Activated CD4-positive, alpha-beta T cell treated with anti-CD3 and anti-CD28 coated beads for 24 hours (primary cell): ENCODE results near the gene C1QTNF7.
A peak's percentile ranks its signal among the peaks of the same experiment; 100 is the strongest.

Experiments
- DNase-seq, 2 donors: peaks; one replicate each; pipeline ENCODE4 v3.0.0-alpha.2; 2020; ENCODE audit warnings: low read depth in 2 of 2

The C1QTNF7 gene

DNA sequence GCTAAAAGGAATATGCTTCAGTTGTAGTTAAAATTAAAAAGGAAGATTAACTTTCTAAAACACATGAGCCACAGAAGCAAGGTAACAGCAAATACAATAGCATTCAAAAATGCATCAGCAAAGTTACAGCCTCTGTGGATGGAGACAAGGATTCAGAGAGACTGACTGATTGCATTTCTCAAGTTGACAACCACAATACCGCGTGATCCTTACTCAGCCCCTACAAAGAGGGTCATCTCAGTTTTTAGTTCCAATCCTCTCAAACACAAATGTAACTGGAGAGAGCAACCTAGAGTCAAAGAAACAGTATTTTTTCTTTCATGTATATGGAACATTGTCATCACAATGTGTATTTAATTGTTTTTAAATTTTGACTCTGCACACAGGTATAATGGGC lies 14.2 kb upstream of the C1QTNF7 start:
- no peak for DNase-seq

DNA sequence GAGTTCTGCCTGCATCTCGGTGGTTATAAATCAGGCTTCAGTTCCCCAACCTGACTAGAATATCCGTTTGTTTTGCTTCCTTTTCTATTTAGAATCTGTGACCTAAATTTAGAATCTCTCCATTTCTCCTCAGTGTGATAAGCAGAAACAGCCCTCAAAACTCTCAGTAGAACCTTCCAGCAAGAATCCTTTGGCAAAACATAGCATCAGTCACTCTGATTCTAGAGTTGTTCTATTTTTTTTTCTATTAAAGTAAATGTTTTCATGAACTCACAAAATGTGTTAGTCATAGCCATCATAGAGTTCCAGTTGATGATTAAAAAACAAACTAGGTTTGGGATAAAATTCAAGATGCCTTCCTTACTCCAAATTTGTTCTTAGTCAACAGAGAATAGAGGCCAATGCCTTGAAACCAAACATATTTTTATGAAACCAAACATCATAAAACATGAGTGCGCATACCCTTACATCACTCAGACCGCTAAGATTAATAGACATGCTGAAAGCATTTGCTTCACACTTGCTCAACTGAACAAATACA lies 13.2 kb upstream of the C1QTNF7 start:
- no peak for DNase-seq

DNA sequence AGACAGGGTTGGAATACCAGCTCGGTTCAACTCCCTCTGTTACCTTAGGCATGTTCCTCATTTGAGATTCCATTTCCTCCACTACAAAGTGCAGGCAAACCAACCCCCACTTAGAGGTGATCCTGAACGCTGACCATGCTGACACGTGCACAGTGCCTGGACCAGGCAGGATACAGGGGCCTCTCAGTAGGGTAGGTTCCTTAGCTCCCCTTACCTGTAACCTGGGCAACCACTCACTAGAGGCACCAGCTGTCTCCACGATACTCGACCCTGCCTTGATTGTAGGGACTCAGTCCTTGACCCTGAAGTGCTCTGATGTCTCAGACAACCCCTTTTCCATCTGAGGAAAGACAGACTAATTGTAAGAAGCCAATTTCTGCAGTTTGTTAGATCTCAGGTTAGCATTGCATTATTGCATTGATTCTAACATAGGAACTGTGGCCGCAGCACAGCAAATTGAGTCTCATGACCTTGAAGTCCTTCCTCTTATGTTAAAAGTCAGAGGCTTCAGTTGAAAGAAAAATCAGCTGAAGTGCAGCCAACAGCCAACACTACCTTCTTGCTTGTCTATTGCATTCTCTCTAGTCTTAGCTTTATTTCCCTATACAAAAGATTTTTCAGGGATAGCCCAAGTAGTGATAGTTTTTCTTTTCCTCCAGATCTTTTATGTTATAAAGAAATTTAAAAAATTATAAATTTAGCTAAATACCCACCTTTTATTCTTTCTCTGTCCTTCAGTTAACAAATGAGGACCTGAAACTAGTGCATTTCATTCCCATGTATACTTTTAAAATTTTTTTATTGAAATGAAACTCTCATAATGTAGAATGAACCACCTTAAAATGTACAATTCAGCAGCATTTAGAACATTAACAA lies 11.2 kb upstream of the C1QTNF7 start:
- DNase-seq = no peak

DNA sequence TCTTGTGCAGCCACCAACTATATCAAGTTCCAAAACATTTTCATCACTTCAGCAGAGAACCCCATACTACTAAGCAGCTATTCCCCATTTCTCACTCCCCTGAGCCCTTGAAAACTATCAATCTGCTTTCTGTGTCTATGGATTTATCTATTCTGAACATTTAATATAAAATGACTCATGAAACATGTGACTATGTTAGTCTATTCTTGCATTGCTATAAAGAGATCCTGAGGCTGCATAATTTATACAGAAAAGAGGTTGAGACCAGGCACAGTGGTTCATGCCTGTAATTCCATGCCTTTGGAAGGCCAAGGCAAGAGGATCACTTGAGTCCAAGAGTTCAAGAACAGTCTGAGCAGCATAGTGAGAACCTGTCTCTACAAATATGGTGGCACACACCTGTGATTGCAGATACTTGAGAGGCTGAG lies 10.6 kb upstream of the C1QTNF7 start:
- DNase-seq = no peak

DNA sequence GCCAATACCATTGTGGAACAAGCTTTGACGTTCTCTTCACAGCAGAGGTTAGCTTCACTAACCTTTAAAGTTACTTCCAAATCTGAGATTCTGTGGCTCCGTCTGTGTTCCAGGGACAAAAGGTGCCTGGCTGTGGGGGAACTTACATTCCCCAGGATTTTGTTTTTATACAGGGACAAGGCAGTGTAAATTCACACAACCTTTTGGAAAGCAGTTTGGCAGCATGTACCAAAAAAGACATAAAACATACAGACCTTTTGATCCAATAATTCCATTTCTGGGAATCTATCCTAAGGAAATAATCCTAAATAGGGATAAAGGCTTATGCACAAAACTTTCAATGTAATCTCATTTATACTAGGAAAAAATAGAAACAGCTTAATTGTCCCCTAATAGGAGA lies 8.9 kb upstream of the C1QTNF7 start:
- DNase-seq = no peak

DNA sequence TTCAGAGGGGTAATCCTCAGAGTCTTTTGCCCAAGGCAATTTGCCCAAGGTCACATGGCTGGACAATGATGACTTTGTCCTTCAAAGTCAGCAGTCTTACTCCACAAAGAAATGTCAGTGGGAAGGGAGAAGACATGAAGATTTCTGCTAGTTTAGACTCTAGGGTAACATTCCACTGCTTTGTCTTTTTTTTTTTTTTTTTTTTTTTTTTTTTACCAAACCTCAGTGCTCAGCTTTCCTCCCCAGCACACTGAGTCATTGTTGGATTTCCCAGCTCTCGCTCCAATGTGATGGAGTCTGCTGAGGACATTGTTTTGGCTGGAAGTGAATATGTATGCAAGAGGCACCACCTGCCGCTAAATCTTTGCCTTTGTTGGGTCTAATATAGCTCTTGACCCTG lies 7.2 kb upstream of the C1QTNF7 start:
- DNase-seq = no peak

DNA sequence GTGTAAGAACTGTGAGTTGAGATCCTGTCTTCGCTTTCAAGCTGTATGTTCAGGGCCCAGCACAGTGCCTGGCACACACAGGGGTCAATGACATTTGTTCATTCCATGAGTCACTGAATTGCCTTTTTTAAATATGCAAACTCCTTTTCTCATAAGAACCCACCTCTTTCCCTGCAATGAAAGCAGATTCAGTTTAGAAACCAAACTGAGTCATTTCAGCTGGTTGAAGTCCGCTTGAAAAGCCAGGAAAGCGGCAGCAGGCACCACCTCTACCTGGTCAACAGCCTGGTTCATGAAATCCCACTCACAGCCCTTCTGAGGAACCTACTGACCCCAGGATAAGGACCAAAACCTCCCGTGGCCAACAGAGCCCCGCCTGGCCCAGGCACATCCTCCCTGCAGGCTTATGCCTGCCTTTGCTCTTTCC lies 4.5 kb upstream of the C1QTNF7 start:
- peak in 1 of 2 donors; percentile 7 for DNase-seq

DNA sequence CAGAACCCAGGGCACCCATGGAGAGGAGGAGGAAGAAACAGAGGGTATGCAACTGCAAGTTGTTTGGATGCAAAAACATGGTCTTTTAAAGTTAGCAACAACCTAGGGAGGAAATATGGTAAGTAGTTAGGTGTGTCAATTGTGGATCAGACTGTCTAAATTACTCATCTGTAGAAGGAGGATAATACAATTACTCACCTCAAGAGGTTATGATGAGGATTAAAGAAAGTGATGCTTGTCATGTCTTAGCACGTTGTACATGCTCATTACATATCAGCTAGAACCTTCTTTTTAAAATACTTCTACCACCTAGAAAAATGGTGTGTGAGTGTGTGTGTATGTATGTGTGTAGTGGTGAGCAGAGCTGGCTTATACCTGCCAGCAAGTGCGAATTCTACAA lies 2.3 kb upstream of the C1QTNF7 start:
- DNase-seq = no peak

DNA sequence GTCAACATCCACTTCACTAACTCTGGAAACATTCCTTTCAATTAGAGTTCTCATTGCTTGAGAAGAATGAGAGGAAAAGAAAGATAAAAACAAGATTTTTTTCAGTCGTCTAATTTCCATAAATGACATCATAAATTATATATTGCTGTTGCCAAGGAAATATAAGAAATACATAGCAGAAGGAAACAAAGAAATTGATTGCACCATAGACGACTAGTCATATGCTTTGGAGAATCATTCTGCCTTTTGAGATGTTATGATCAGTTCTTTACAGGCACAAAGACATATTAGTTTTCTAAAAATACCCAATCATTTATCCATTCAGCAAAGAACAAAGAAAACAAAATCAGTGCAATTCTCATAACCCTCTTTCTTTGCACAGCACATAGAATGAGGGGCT lies 672 bp upstream of the C1QTNF7 start:
- DNase-seq = no peak

DNA sequence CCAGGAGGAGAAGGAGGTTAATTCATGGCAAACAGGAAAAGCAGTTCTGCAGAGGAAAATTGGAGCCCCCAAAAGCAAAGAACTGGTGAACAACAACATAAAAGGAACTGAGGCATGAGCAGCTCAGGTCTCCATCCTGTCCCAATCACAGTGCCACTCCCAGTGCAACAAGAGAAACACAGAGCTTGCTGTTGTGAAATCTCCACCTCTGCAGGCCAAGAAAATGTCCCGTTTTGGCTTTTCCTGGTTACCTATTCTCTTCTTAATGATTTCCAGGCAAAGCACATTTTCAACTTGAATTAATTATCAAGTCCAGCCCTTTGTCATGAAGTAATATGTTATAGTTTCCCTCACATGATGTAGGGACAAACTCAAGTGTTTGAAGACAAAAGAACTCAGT lies 778 bp downstream of the C1QTNF7 start:
- no peak for DNase-seq

DNA sequence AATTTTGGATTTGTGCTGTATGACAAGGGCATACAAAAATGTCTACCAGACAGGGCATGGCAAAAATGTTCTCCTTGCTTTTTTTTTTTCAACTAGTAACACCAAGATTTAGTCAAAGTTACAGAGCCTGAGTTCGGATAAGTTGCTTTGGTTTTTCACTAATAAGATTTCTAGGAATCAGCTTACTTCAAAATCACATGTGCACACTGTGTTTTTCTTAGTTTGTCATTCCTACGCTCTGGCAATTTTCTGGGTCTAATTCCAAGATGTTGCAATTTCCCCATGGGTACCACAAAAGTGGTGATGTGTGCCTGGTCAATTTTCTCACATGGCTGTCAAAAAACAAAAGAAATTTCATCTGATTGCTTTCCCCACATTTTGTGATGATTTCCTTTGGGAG lies 6.3 kb downstream of the C1QTNF7 start:
- DNase-seq = no peak

DNA sequence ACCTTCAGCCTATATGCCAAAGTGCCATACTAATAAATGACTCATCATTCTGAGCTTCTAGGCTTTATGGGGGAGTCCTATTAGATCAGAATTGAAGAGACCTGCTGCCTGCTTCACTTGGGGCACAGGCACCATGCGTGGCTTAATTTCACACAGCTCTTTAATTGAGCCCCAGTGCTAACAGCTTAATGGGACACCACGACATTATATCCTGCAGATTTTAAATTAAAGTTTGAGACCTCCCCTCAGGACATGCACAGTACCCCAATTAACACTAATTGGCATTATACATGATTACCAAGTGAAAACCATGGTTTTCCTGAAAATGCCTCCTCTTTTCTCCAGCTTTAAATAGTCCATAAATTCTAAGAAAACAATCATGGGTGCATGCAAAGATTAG lies 6.8 kb downstream of the C1QTNF7 start:
- DNase-seq = no peak

DNA sequence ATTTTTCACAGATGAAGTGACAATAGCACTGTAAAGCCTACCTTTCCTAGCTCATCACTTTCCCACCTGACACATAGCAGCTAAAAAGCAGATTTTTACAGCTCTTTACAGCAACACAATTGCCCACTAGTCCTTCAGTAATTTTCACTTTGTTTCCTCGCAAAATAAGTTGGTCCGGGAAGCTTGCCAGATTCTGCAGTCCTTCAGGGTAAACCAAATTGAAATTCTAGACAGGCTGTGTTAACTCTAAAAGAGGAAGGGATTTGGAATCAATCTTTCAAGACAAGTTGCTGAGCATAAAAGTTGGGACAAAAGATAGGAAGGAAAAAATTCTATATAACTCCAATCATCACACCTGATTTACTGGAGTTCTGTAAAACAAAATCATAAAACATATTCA lies 8.7 kb downstream of the C1QTNF7 start:
- DNase-seq = no peak

DNA sequence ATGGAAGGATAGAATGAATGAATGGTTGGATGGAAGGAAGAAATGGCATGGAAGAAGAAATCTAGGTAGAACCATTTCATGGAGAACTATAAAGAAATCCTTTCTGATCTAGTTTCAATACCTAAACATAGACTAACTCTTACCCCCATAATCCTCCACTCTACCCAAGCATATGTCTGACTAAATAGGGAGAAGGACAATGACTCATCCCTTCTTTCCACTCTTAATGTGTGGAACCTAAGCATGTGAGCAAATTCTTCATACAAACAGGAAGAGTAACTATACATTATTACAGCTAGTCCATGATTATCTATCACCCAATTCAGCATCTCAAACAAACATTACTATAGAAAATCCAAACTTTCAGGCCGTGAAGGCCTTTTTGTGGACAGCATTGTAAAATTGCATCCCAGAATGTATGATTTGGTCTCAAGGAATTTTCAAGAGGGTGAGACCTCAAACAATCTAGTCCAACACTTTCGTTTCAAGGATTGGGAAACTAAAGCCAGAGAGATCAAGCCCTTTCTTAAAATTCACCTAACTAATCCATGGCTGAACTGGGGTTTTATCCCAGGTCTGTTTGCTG lies 11.2 kb downstream of the C1QTNF7 start:
- DNase-seq = no peak

DNA sequence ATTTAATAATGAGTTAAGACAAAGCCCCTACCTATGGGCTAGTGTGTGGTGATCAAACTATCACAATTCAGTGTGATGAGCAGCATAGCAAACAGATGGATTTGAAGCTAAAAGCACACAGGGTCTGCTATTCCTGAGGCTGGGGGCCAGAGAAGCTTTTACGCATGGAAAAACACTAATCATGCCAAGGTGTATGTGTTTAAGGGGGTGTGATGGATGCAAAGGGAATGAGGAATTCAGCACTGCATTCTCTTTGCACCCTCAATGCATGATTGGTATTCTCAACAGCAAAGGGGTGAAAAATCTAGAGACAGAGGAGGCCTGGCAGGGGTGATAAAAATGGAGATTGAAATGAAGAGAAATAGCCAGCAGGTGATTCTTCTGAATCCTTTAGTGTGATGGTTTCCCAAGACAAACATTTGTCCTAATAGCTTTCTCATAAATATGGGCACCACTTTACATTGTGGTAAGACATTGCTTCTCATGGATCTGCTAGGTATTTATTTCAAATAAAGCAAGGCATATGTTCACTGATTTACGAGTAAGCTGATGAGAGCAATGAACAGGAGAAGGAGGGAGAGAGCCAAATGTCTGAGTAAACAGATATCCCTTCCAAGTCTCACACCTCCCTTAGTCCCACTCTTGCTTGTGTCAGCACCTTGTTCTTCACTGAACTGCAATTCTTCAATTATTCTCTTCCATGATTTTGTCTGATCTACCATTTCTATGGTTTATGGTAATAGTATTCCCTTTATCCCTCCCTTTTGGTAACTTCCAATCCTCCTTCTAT lies 15.7 kb downstream of the C1QTNF7 start:
- DNase-seq = no peak

DNA sequence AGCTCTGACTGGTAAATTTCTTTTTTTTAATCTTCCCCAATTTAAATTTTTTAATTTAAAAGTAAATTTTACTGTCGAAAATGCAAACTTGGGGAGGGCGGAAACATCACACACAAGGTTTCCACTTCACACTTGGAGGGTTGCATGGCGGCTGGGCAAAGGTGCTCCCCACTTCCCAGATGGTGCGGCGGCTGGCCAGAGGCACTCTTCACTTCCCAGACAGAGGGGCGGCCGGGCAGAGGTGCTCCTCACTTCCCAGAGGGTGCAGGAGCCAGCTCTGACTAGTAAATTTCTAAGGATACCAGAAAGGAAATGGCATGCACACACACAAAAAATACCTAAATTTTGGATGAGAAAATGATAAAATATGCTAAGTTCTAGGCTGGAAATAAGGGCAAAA lies 16.4 kb downstream of the C1QTNF7 start:
- no peak for DNase-seq

DNA sequence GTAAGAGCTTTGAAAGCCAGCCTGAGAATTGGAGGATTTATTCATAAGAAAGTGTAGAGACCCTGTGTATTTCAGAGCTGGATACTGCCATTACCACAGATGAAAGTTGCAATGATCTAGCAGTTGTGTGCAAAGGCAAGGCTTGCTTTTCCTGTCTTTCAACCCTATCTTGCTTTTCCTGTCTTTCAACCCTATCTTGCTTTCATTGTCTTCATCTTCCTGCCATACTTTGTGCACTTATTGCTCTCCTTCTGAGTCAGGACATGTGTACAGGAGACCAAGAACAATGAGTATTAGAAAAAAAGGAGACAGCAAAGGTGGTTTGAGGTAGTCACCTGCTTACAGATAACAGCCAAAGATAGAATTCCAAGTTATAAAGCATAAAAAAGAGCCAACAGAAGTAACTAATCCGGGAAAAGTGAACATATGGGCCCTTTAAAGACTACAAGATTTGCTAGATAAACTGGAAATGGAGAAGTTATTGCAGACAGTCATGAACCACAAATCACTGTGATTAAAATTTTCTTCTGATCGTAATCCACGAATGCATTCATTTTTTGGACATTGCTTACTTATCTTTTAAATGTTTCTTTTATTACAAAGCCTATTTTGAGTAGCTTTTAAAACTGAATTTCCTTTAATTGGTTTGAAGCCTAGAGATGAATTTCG lies 17.2 kb downstream of the C1QTNF7 start:
- no peak for DNase-seq

DNA sequence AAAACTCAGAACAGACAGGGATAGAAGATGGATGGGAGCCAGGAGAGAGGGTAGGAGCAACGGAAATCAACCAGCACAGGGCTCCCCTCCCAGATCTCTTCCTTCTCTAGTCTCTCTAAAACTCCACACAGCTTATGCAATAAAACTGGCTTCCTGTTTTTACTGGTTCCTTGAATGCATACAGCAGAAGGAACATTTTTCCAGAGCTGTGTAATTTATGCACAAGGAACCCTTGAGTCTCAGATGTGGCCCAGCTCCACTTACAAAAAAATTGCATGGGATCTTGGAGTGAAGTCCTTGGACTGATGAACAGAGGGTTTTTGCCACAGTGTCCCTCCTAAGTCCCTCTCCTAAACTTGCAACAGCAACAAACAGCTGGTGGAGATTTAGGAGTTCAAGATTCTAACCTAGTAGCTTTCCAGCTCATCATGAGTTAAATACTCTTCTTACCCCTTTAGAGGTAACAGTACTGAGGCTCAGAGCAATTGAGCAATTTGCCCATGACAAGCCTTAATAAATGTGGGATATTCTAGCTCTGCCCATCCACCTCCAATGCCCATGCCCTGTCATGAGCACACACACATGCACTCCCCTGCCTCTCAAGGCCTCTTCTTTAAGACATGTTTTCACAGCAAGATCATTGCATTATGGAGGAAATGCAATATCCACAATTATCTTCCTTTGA lies 23.5 kb downstream of the C1QTNF7 start:
- no peak for DNase-seq

DNA sequence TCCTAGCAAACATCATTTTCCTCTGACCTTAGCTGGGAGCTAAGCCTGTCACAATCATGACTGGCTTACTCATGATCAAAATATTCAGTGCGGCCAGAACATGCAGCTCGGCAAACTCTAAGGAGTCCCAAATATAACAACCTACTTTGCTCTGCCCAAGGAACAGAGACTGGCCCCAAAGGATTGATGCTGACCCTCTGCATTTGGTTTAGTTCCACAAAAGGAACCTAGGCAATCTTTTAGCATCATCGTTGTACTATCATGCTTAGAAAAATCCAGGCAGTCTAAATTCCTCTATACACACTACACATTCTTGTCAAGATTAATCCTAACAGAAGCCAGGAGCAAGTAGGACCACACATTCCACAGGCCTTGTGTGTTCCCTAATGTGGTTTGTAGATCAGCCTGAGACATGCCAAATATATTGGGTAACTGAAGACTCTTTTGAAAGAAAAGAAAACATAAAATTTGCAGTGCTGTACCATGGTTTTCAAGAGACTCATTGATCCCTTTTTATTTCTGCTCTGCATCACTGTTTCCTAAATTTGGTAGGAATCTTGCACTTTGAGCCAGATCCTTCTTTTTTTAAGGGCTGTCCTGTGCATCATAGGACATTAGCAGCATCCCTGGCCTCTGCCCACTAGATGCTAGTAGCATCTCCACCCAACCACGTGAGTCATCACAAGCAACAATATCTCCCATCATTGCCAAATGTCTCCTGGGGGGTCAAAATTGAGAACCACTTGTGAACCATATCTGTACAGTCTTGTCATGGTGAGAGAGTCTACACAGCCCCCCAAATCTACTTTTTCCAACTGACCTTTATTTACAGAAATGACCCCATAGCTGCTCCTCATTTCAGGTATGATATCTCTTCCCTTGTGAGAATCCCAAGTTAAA lies 24.3 kb downstream of the C1QTNF7 start:
- no peak for DNase-seq

DNA sequence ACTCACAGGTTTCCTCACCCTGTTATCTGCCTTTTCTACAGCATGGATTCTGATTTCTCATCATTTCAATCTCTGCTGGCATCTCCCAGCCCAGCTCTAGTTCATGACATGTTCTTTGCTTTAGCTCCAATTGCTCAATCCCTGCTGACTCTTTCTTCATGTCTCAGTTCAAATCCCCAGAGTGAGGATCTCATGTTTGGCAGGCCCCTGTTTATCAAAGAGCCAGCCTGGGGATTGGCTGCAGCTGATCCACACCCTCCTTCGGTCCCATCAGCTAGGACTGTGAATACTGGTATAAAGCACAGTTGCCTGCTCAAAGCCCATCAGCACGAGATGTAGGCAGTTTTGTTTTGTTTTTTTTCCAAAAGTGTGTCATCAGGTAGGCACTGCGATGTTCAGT lies 27.5 kb downstream of the C1QTNF7 start:
- DNase-seq = no peak
